Astrocyte (in vitro differentiated cells and primary cell): ENCODE results near the gene NLGN1. TPM values are rescaled to one million over a fixed set of nuclear protein-coding genes. Genes with fewer than 3 reads are reported as not detected.

ENCODE experiments used
- DNase-seq: peaks from one replicate; pipeline ENCODE4 v3.0.0-alpha.2; 2010; ENCODE audit warnings: low read depth
- FAIRE-seq: peaks from 2 replicates; lab custom pipeline; 2011; peaks lifted over from hg19 to GRCh38; lab: Jason Lieb, UNC
- H2AFZ ChIP-seq: 2 replicates; pipeline ENCODE4 v1.6.0; 2012; ENCODE audit warnings: low read depth, low read length, inconsistent platforms
- H3K27ac ChIP-seq: 2 replicates; pipeline ENCODE4 v1.5.1; 2011; ENCODE audit warnings: low read depth, low read length, inconsistent platforms
- H3K27me3 ChIP-seq: 2 replicates; pipeline ENCODE4 v1.6.0; 2011; ENCODE audit warnings: low read length, inconsistent platforms; ENCODE audit not compliant: insufficient read depth
- H3K36me3 ChIP-seq: 2 replicates; pipeline ENCODE4 v1.5.1; 2011; ENCODE audit warnings: low read length, inconsistent platforms; ENCODE audit not compliant: insufficient read depth
- H3K4me1 ChIP-seq: 2 replicates; pipeline ENCODE4 v1.5.1; 2011; ENCODE audit warnings: low read length, inconsistent platforms; ENCODE audit not compliant: insufficient read depth
- H3K4me2 ChIP-seq: 2 replicates; pipeline ENCODE4 v1.6.0; 2012; ENCODE audit warnings: low read length, inconsistent platforms
- H3K4me3 ChIP-seq: 2 replicates; pipeline ENCODE4 v1.5.1; 2011; ENCODE audit warnings: low read depth, mild to moderate bottlenecking, low read length, inconsistent platforms; ENCODE audit not compliant: insufficient read depth
- H3K79me2 ChIP-seq: 2 replicates; pipeline ENCODE4 v1.6.0; 2012; ENCODE audit warnings: mild to moderate bottlenecking, low read length, inconsistent platforms; ENCODE audit not compliant: insufficient read depth
- H3K9ac ChIP-seq: 2 replicates; pipeline ENCODE4 v1.6.0; 2012; ENCODE audit warnings: mild to moderate bottlenecking, low read length, inconsistent platforms
- H3K9me3 ChIP-seq: 2 replicates; pipeline ENCODE4 v1.5.1; 2012; ENCODE audit warnings: low read depth, mild to moderate bottlenecking, low read length, inconsistent platforms; ENCODE audit not compliant: insufficient read depth
- H4K20me1 ChIP-seq: 2 replicates; pipeline ENCODE4 v1.6.0; 2012; ENCODE audit warnings: low read length, inconsistent platforms; ENCODE audit not compliant: insufficient read depth
- H3K27ac Mint-ChIP-seq: one replicate; pipeline ENCODE4 v1.8.0; 2021; ENCODE audit warnings: mild to moderate bottlenecking, mixed read lengths; ENCODE audit not compliant: unreplicated experiment
- H3K27me3 Mint-ChIP-seq: one replicate; pipeline ENCODE4 v1.8.0; 2021; ENCODE audit warnings: low read depth, mixed read lengths; ENCODE audit not compliant: unreplicated experiment
- H3K36me3 Mint-ChIP-seq: one replicate; pipeline ENCODE4 v1.8.0; 2021; ENCODE audit warnings: low read depth, mixed read lengths; ENCODE audit not compliant: unreplicated experiment
- H3K4me1 Mint-ChIP-seq: one replicate; pipeline ENCODE4 v1.8.0; 2021; ENCODE audit warnings: low read depth, mixed read lengths; ENCODE audit not compliant: unreplicated experiment
- H3K4me3 Mint-ChIP-seq: one replicate; pipeline ENCODE4 v1.8.0; 2021; ENCODE audit warnings: mild to moderate bottlenecking, moderate library complexity, mixed read lengths; ENCODE audit not compliant: unreplicated experiment
- H3K9me3 Mint-ChIP-seq: one replicate; pipeline ENCODE4 v1.8.0; 2021; ENCODE audit warnings: mild to moderate bottlenecking, mixed read lengths; ENCODE audit not compliant: unreplicated experiment
- EZH2 ChIP-seq: IDR thresholded peaks from 2 replicates; pipeline ENCODE4 v1.6.1; 2012; ENCODE audit warnings: mild to moderate bottlenecking, low read length, inconsistent platforms; ENCODE audit not compliant: insufficient read depth
- total RNA-seq: library from RNA; stranded (reverse); gene quantifications from 2 replicates; pipeline ENCODE4 v1.2.1, GENCODE V29; 2021
- TF ChIP-seq, protein P1 (sequence below): IDR thresholded peaks from 2 replicates; pipeline ENCODE4 v1.5.1; 2011; ENCODE audit warnings: low read depth, mild to moderate bottlenecking, inconsistent platforms, low read length, moderate library complexity; ENCODE audit not compliant: insufficient read depth

The NLGN1 gene
- total RNA-seq, 1 donor from 2014 or later: 1.2 TPM

GRCh38 chr3:174333640-174334039 is 936.1 kb downstream of the NLGN1 start:
- Histone ChIP-seq H3K9me3 (no peaks in the 10 kb centered on the region), H3K4me3 (no peak overlapping the region), H3K27ac (no peak overlapping the region), H3K36me3 (no peaks in the 10 kb centered on the region), H3K9ac (no peak overlapping the region), H3K27me3 (no peaks in the 10 kb centered on the region), H3K4me2 (no peak overlapping the region), H4K20me1 (no peaks in the 10 kb centered on the region), H3K4me1 (peaks cover 15% of the 10 kb centered on the region), H3K79me2 (no peaks in the 10 kb centered on the region), H2AFZ (no peak overlapping the region)
- peaks cover 10% of the 10 kb centered on the region for H3K4me1 Mint-ChIP-seq
- no peak overlapping the region for H3K27ac Mint-ChIP-seq
- TF ChIP-seq, protein P1, sequence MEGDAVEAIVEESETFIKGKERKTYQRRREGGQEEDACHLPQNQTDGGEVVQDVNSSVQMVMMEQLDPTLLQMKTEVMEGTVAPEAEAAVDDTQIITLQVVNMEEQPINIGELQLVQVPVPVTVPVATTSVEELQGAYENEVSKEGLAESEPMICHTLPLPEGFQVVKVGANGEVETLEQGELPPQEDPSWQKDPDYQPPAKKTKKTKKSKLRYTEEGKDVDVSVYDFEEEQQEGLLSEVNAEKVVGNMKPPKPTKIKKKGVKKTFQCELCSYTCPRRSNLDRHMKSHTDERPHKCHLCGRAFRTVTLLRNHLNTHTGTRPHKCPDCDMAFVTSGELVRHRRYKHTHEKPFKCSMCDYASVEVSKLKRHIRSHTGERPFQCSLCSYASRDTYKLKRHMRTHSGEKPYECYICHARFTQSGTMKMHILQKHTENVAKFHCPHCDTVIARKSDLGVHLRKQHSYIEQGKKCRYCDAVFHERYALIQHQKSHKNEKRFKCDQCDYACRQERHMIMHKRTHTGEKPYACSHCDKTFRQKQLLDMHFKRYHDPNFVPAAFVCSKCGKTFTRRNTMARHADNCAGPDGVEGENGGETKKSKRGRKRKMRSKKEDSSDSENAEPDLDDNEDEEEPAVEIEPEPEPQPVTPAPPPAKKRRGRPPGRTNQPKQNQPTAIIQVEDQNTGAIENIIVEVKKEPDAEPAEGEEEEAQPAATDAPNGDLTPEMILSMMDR: no peak
- H3K9me3 Mint-ChIP-seq: no peaks in the 10 kb centered on the region
- FAIRE-seq: no peak
- no peak overlapping the region for H3K4me3 Mint-ChIP-seq
- DNase-seq: no peak
- no peaks in the 10 kb centered on the region for H3K27me3 Mint-ChIP-seq
- no peaks in the 10 kb centered on the region for H3K36me3 Mint-ChIP-seq

DNA sequence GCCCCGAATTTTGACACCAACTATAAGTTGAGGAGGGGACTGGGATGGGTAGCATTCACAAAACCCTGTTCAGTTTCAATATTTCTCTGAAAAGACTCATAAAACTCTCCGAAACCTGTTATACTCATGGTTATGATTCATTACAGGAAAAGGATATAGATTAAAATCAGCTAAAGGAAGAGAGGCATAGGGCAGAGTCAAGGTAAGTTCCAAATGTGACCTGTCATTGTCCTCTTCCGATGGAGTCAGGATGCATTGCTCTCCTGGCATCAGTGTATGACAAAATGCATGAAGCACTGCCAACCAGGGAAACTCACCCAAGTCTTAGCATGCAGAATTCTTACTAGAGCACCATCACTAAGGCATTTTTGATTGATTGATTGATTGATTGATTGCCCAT is 936.6 kb downstream of the NLGN1 start:
- H3K4me3 ChIP-seq: no peak overlapping the region
- peaks cover 7% of the 10 kb centered on the region for H3K4me1 Mint-ChIP-seq
- no peaks in the 10 kb centered on the region for H3K9me3 ChIP-seq
- H3K4me1 ChIP-seq: peaks cover 13% of the 10 kb centered on the region
- H3K27ac Mint-ChIP-seq: no peak overlapping the region
- H4K20me1 ChIP-seq: no peaks in the 10 kb centered on the region
- no peak overlapping the region for H2AFZ ChIP-seq
- no peak for DNase-seq
- no peaks in the 10 kb centered on the region for H3K27me3 ChIP-seq
- FAIRE-seq: no peak
- no peaks in the 10 kb centered on the region for H3K79me2 ChIP-seq
- no peak overlapping the region for H3K4me2 ChIP-seq
- H3K36me3 Mint-ChIP-seq: no peaks in the 10 kb centered on the region
- no peaks in the 10 kb centered on the region for H3K36me3 ChIP-seq
- TF ChIP-seq, protein P1: no peak
- no peak for TF ChIP-seq EZH2
- no peaks in the 10 kb centered on the region for H3K9me3 Mint-ChIP-seq
- H3K4me3 Mint-ChIP-seq: no peak overlapping the region
- no peaks in the 10 kb centered on the region for H3K27me3 Mint-ChIP-seq
- H3K9ac ChIP-seq: no peak overlapping the region
- no peak overlapping the region for H3K27ac ChIP-seq

DNA sequence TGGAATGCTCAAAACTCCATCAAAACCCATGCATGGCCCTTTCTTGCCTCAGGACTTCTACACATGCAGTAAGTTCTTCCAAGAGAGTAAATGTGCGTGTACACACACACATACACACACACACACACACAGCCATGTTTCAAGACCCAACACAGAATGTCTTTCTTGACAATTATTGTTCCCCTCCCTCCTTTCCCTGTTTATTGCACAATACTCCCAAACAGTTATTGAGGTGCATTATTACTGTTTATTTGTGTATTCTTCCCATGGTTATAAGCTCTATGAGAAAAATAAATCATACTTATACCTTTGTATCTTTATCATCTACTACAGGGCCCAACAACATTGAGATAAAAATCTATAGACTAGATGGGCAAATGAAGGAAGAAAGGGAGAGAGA is 937.8 kb downstream of the NLGN1 start:
- DNase-seq: no peak
- Histone ChIP-seq H2AFZ (no peak overlapping the region), H3K4me2 (no peak overlapping the region), H4K20me1 (no peaks in the 10 kb centered on the region), H3K9ac (no peak overlapping the region), H3K4me3 (no peak overlapping the region), H3K79me2 (no peaks in the 10 kb centered on the region), H3K4me1 (peaks cover under 1% of the 10 kb centered on the region), H3K27me3 (no peaks in the 10 kb centered on the region), H3K27ac (no peak overlapping the region), H3K36me3 (no peaks in the 10 kb centered on the region), H3K9me3 (no peaks in the 10 kb centered on the region)
- no peak for FAIRE-seq
- peaks cover 4% of the 10 kb centered on the region for H3K4me1 Mint-ChIP-seq
- H3K36me3 Mint-ChIP-seq: no peaks in the 10 kb centered on the region
- no peaks in the 10 kb centered on the region for H3K27me3 Mint-ChIP-seq
- TF ChIP-seq EZH2: no peak
- TF ChIP-seq, protein P1: no peak
- no peak overlapping the region for H3K4me3 Mint-ChIP-seq
- H3K27ac Mint-ChIP-seq: no peak overlapping the region
- no peaks in the 10 kb centered on the region for H3K9me3 Mint-ChIP-seq
